K562 treated with DMSO at 1 percent for 12 hours (cell line): Measurements from ENCODE around the gene IL27RA. TPM values are rescaled to one million over a fixed set of nuclear protein-coding genes. Genes with fewer than 3 reads are reported as not detected.

Experiments
- total RNA-seq: library from RNA; unstranded; fragments of 300-600 nt; gene quantifications from 2 replicates; pipeline ENCODE4 v1.2.3, GENCODE V29; 2022; ENCODE audit not compliant: insufficient read depth

IL27RA gene
- total RNA-seq = 10.6 and 15.2 TPM in 2 replicates

GRCh38 chr19:14031719-14032480 lies at the start of gene IL27RA:
TSS of gene IL27RA (plus strand) at chr19:14031762. CDS start at chr19:14031873, 111 bp downstream.

DNA sequence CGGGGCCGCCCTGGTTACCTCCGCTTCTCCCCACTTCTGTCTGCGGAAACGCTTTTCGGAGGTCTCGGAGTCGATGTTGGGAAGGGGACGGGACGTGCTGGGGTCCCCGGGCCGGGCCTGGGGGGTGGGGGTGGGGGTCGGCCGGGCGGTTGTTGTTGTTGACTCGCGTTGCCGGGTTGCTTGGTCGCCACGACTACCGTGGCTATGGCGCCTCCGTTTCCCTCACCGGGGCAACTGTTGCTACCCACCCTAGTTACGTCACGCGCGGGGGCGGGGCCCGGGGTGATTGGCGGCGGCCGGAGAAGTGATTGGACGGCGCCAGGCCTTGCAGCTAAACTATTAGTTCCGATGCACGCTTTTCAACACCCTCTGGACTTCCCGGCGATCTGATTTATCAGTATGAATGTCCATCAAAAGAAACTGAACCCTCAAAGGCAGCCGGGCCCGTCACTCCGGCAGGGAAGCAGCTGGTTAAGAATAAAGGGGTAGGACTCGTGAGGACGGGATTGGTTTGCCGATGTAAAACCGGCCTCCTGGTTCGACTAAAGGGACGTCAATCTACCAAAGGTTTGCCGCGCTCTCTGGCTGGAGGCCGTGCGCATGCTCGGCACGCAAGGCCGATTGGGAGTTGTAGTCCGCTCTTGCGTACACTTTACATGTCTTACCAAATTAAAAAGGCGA lies 25.3 kb upstream of the IL27RA start, which contains the start of gene RFX1:
RFX1 (minus strand) TSS at position 236 of the 681 bp plus-strand sequence. CDS start 12,477 bp downstream, outside the sequence.

DNA sequence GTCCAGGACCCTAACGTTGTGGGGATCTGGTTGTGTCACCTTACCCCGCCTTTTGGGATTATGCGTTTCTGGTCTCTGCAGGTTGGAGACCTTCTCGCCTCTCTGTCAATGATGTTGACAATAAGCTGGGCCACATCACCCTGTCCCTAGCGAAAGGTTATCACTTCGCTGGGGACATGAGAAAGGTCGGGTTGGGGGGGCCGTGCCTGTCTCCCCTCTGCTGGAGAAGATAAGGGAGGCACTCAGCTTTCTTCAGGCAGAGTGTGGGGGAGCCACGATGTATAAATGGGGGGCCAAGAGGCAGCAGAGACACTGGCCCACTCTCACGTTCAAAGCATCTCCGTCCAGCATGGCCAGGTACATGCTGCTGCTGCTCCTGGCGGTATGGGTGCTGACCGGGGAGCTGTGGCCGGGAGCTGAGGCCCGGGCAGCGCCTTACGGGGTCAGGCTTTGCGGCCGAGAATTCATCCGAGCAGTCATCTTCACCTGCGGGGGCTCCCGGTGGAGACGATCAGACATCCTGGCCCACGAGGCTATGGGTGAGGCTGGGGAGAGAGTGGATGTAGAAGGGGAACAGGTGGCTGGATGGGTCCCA lies 3.6 kb upstream of the IL27RA start, which contains the start of gene RLN3:
RLN3 (plus strand) TSS at position 293 of the 595 bp plus-strand sequence; CDS start at position 350, 57 bp downstream.

DNA sequence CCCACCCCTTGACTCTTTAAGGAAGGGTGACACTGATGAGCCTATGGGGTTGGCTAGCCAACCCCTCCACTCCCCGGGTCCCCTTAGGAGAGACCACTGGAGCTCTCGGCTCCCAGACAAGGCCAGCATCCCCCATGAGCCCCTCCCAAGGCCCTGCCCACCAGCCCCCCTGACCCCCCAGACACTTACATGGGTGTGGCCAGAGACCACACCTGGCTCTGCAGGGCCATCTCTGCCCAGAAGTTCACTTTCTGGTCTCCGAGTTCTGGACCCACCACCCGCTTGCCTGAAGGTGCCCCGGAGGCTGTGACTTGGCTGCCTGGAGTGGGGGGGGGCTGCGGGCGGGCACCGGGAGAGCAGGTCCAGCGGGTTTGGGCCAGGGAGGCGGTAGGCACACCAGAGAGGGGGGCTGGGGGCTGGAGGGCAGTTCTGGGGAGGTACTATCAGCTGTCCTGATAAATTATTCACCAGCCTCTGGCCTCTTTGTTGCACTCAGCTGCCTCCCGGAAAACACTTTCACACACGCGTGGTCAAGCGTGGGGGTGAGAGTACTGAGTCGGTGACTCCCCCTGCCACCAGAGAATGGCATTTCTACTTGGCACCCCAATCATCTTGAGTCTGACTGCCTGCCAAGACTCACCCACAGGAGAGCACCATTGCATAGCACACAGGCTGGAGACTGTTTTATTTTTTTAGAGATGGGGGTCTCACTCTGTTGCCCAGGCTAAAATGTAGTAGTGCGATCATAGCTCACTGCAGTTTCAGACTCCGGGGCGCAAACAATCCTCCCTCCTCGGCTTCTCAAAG lies 30.4 kb downstream of the IL27RA start, which contains the start of gene PALM3:
PALM3 (minus strand) TSS at position 326 of the 807 bp plus-strand sequence; CDS start at position 230, 96 bp downstream.

GRCh38 chr19:14072535-14073260 lies 41.1 kb downstream of the IL27RA start, which contains the start of gene MISP3:
TSS of gene MISP3 (plus strand) at chr19:14072786. CDS start at chr19:14073310, 524 bp downstream.

GRCh38 chr19:14085309-14085995 lies 53.9 kb downstream of the IL27RA start, which contains the start of gene C19orf67:
TSS of gene C19orf67 (minus strand) at chr19:14085783. CDS start at chr19:14085627, 156 bp downstream.

DNA sequence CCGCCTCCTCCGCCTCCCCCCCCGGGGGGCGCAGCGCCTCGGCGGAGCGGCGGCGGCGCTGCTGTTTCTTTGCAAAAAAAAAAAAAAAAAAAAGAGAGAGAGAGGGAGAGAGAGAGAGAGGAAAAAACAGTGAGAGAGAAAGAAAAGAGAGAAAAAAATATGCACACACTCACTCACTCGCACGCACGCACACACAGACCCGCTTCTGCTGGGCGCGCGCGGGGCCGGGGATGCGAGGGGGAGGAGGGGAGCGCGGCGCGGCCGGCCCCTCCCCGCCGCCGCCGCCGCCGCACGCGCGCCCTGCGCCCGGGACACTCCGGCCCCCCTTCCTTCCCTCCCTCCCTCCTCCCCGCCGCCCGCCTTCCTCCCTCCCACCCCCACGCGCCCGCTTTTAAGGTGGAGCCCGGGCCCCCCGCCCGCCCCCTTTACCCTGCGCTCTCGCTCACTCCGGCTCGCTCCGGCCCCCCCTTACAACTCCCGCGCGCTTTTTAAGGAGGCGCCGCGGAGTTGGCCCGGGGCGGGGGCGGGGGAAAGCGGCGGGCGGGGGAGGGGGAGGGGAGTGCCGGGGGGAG lies 59.0 kb downstream of the IL27RA start, which contains the start of gene SAMD1:
SAMD1 (minus strand) TSS at position 243 of the 572 bp plus-strand sequence.

Other genes starting within 250 kb of the IL27RA start
- gene ZSWIM4, start 236.3 kb upstream of the IL27RA start, total RNA-seq = 6.5 and 12.3 TPM in 2 replicates
- gene NANOS3, start 154.6 kb upstream of the IL27RA start, total RNA-seq = not detected in 2 replicates
- 10.9 and 12.5 TPM in 2 replicates for gene BRME1, start 125.6 kb upstream of the IL27RA start, total RNA-seq
- gene CC2D1A, start 125.6 kb upstream of the IL27RA start, total RNA-seq = 24.9 and 41.3 TPM in 2 replicates
- 1.2 and 2.6 TPM in 2 replicates for gene PODNL1, start 93.3 kb upstream of the IL27RA start, total RNA-seq
- gene DCAF15, start 79.3 kb upstream of the IL27RA start, total RNA-seq = 50.7 and 69.3 TPM in 2 replicates
- gene RFX1, start 25.4 kb upstream of the IL27RA start, total RNA-seq = 8.6 and 11.3 TPM in 2 replicates
- not detected in 2 replicates for gene RLN3, start 3.6 kb upstream of the IL27RA start, total RNA-seq
- 1.8 and 2.3 TPM in 2 replicates for gene PALM3, start 30.3 kb downstream of the IL27RA start, total RNA-seq
- 3.6 and 5.1 TPM in 2 replicates for gene MISP3, start 41.0 kb downstream of the IL27RA start, total RNA-seq
- not detected in 2 replicates for gene C19orf67, start 54.0 kb downstream of the IL27RA start, total RNA-seq
- gene SAMD1, start 59.0 kb downstream of the IL27RA start, total RNA-seq = 37.9 and 57.0 TPM in 2 replicates
- 47.4 and 104 TPM in 2 replicates for gene PRKACA, start 86.0 kb downstream of the IL27RA start, total RNA-seq
- gene ASF1B, start 104.8 kb downstream of the IL27RA start, total RNA-seq = 156 and 211 TPM in 2 replicates
- 9.5 and 28.2 TPM in 2 replicates for gene ADGRL1, start 174.4 kb downstream of the IL27RA start, total RNA-seq